Measurements from ENCODE around the gene FGFR3.

- TF ChIP-seq, protein P1, sequence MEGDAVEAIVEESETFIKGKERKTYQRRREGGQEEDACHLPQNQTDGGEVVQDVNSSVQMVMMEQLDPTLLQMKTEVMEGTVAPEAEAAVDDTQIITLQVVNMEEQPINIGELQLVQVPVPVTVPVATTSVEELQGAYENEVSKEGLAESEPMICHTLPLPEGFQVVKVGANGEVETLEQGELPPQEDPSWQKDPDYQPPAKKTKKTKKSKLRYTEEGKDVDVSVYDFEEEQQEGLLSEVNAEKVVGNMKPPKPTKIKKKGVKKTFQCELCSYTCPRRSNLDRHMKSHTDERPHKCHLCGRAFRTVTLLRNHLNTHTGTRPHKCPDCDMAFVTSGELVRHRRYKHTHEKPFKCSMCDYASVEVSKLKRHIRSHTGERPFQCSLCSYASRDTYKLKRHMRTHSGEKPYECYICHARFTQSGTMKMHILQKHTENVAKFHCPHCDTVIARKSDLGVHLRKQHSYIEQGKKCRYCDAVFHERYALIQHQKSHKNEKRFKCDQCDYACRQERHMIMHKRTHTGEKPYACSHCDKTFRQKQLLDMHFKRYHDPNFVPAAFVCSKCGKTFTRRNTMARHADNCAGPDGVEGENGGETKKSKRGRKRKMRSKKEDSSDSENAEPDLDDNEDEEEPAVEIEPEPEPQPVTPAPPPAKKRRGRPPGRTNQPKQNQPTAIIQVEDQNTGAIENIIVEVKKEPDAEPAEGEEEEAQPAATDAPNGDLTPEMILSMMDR (IDR thresholded peaks at IDR 0.05): no peak
- TF ChIP-seq EP300 (IDR thresholded peaks at IDR 0.05; ENCODE audit: low read depth) (no peak), POLR2AphosphoS5 (IDR thresholded peaks at IDR 0.05) (no peak), POLR2A (IDR thresholded peaks at IDR 0.05) (no peak)
These were observed 48.8 kb downstream of the FGFR3 start for GRCh38 chr4:1841887-1842210.
